Measurements from ENCODE around the gene ZBTB47. TPM values are rescaled to one million over a fixed set of nuclear protein-coding genes. Genes with fewer than 3 reads are reported as not detected.

The ZBTB47 gene
- total and polyA plus RNA-seq, 2 donors (not counting 1 experiment from before 2014, with no cell fraction given): 15.6 to 49.4 TPM

- no peak overlapping the region for H3K9ac ChIP-seq (ENCODE audit: insufficient read depth, low read length)
- no peak for DNase-seq (ENCODE audit: low read depth in 2 of 2)
- H3K4me3 ChIP-seq (replicated peaks in 1 of 4; ENCODE audit: control extremely low read depth in 1 of 4, insufficient read depth in 1 of 4, low read depth in 3 of 4, low read length in 4 of 4): no peak overlapping the region
- H3K36me3 ChIP-seq (ENCODE audit: control insufficient read depth, insufficient read depth, low read length): no peaks in the 10 kb centered on the region
- no peak overlapping the region for H3K27ac ChIP-seq (ENCODE audit: insufficient read depth, low read length)
- H3K27me3 ChIP-seq (ENCODE audit: control insufficient read depth, insufficient read depth, low read length): peaks cover 7% of the 10 kb centered on the region
- H3K79me2 ChIP-seq (ENCODE audit: control insufficient read depth, insufficient read depth, low read length): no peaks in the 10 kb centered on the region
- no peaks in the 10 kb centered on the region for H3K4me1 ChIP-seq (ENCODE audit: control insufficient read depth, extremely low read depth, insufficient read depth, low read length)
- no peak overlapping the region for H3K4me2 ChIP-seq (ENCODE audit: extremely low read depth, insufficient read depth, low read length)
- TF ChIP-seq CTCF (conservative IDR thresholded peaks at IDR 0.05 in 1 of 2, IDR thresholded peaks at IDR 0.05 in 1 of 2; ENCODE audit: low read depth in 1 of 2, low read length in 2 of 2) (no peak), EZH2 (IDR thresholded peaks at IDR 0.05; ENCODE audit: low read length, missing control alignments) (no peak)
- H2AFZ ChIP-seq (ENCODE audit: low read length): no peak overlapping the region
- no peaks in the 10 kb centered on the region for H3K9me3 ChIP-seq (ENCODE audit: control insufficient read depth, insufficient read depth, low read depth, low read length)
- H4K20me1 ChIP-seq (ENCODE audit: control insufficient read depth, extremely low read depth, insufficient read depth, low read length): no peaks in the 10 kb centered on the region
These were observed 58.8 kb downstream of the ZBTB47 start for GRCh38 chr3:42712344-42712648.

GRCh38 chr3:42712688-42713372 is 59.3 kb downstream of the ZBTB47 start:
- Histone ChIP-seq H3K9ac (ENCODE audit: insufficient read depth, low read length) (no peak overlapping the region), H3K4me2 (ENCODE audit: extremely low read depth, insufficient read depth, low read length) (no peak overlapping the region), H3K79me2 (ENCODE audit: control insufficient read depth, insufficient read depth, low read length) (no peaks in the 10 kb centered on the region), H3K27ac (ENCODE audit: insufficient read depth, low read length) (no peak overlapping the region), H3K4me1 (ENCODE audit: control insufficient read depth, extremely low read depth, insufficient read depth, low read length) (no peaks in the 10 kb centered on the region), H4K20me1 (ENCODE audit: control insufficient read depth, extremely low read depth, insufficient read depth, low read length) (no peaks in the 10 kb centered on the region), H3K4me3 (replicated peaks in 1 of 4; ENCODE audit: control extremely low read depth in 1 of 4, insufficient read depth in 1 of 4, low read depth in 3 of 4, low read length in 4 of 4) (no peak overlapping the region), H2AFZ (ENCODE audit: low read length) (no peak overlapping the region), H3K9me3 (ENCODE audit: control insufficient read depth, insufficient read depth, low read depth, low read length) (no peaks in the 10 kb centered on the region), H3K27me3 (ENCODE audit: control insufficient read depth, insufficient read depth, low read length) (peaks cover 7% of the 10 kb centered on the region), H3K36me3 (ENCODE audit: control insufficient read depth, insufficient read depth, low read length) (no peaks in the 10 kb centered on the region)
- DNase-seq (ENCODE audit: low read depth in 2 of 2): no peak
- TF ChIP-seq EZH2 (IDR thresholded peaks at IDR 0.05; ENCODE audit: low read length, missing control alignments) (no peak), CTCF (conservative IDR thresholded peaks at IDR 0.05 in 1 of 2, IDR thresholded peaks at IDR 0.05 in 1 of 2; ENCODE audit: low read depth in 1 of 2, low read length in 2 of 2) (no peak)

- H2AFZ ChIP-seq (ENCODE audit: low read length): no peak overlapping the region
- no peak overlapping the region for H3K4me3 ChIP-seq (replicated peaks in 1 of 4; ENCODE audit: control extremely low read depth in 1 of 4, insufficient read depth in 1 of 4, low read depth in 3 of 4, low read length in 4 of 4)
- no peak overlapping the region for H3K4me2 ChIP-seq (ENCODE audit: extremely low read depth, insufficient read depth, low read length)
- no peak overlapping the region for H3K27ac ChIP-seq (ENCODE audit: insufficient read depth, low read length)
- H3K79me2 ChIP-seq (ENCODE audit: control insufficient read depth, insufficient read depth, low read length): no peaks in the 10 kb centered on the region
- H3K9me3 ChIP-seq (ENCODE audit: control insufficient read depth, insufficient read depth, low read depth, low read length): no peaks in the 10 kb centered on the region
- H3K36me3 ChIP-seq (ENCODE audit: control insufficient read depth, insufficient read depth, low read length): no peaks in the 10 kb centered on the region
- H3K27me3 ChIP-seq (ENCODE audit: control insufficient read depth, insufficient read depth, low read length): peaks cover 7% of the 10 kb centered on the region
- H3K4me1 ChIP-seq (ENCODE audit: control insufficient read depth, extremely low read depth, insufficient read depth, low read length): no peaks in the 10 kb centered on the region
- DNase-seq (ENCODE audit: low read depth in 2 of 2): no peak
- TF ChIP-seq EZH2 (IDR thresholded peaks at IDR 0.05; ENCODE audit: low read length, missing control alignments): no peak
- TF ChIP-seq CTCF (conservative IDR thresholded peaks at IDR 0.05 in 1 of 2, IDR thresholded peaks at IDR 0.05 in 1 of 2; ENCODE audit: low read depth in 1 of 2, low read length in 2 of 2): no peak
- H4K20me1 ChIP-seq (ENCODE audit: control insufficient read depth, extremely low read depth, insufficient read depth, low read length): no peaks in the 10 kb centered on the region
- H3K9ac ChIP-seq (ENCODE audit: insufficient read depth, low read length): no peak overlapping the region
These were observed 60.2 kb downstream of the ZBTB47 start for GRCh38 chr3:42713747-42714146.

Data from fibroblast of lung (primary cell).